Anterior cingulate cortex (tissue), 58 donors: ENCODE data around the gene EFNB1.
A peak's percentile ranks its signal among the peaks of the same experiment; 100 is the strongest.

ENCODE experiments used
- DNase-seq, 58 donors: peaks; one replicate each; lab custom pipeline; 2025; lab: John Stamatoyannopoulos, UW

The EFNB1 gene

DNA sequence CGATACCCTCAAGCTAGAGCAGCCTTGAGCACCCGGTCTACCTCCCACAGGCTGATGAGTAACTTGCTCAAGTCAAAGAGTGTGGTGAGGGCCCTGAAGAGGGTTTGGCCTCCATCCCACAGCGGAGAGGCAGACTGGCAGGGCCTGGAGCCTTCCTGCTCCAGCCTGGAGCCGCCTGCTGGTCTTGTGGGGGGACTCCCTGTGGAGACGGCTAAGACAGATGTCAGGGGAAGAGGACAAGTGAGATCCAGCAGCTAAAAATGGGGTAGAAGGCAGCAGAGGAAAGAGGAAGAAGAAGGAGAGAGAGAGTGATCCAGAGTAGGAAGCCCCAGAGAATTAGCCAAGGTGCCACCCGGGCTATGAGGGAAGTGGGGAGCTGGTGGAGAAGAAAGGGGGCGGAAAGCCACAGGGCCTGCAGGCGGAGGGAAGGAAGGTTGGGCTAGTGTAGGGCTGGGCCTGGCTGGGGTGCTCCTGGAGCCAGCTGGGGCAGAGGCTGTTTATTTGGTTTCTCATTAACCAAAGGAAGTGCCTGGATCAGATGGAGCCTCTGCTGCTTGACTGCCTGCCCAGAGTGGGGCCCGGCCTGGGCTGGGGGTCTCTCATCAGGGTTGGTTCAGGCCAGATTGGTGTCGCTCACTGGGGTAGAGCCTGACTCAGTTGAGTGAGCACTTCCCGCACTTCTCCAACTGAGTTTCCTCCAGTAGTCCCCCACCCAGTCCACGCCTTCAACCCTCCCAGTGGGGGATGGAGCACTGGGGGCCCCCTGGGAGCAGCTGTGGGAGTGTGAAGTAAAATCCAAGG is 14.2 kb downstream of the EFNB1 start:
- peak in 1 of 58 donors; percentile 14 for DNase-seq

DNA sequence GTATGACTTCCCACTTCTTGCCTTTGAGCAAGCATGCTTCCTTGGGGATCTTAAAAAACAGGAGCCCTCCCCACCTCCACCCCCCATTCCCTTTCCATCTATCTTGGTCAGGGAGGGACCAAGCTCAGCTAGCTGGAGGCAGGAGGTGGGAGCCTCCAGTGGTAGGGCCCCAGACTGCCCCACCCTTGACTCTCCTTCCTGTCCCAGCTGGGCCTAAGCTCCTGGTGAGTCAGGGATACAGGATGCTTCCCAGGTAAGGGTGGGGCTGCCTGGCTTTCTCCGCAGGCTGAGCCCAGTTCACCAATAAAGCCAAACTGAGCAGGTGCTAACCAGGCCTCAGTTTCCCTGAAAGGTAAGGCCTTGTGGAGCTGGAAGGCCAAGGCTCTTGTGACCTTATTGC is 15.2 kb downstream of the EFNB1 start:
- no peak for DNase-seq

DNA sequence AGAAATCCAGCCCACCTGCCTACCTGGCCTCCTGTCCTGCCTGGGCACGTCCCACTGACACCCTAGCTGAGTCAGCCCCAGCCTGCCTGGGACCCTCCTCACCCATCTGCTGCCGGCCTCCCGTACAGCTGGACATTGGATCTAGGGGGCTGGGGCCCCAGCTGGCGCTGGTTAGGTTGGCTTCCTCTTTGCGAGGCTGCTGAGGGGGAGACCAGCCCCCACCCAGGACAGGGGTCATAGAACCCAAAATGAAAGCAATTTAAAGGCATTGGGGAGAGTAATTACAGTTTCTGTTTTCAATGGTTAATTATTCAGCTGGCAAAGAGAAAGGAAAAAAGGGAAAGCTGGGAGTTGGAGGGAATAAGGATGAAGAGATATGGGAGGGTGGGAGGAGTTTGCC is 15.8 kb downstream of the EFNB1 start:
- no peak for DNase-seq

DNA sequence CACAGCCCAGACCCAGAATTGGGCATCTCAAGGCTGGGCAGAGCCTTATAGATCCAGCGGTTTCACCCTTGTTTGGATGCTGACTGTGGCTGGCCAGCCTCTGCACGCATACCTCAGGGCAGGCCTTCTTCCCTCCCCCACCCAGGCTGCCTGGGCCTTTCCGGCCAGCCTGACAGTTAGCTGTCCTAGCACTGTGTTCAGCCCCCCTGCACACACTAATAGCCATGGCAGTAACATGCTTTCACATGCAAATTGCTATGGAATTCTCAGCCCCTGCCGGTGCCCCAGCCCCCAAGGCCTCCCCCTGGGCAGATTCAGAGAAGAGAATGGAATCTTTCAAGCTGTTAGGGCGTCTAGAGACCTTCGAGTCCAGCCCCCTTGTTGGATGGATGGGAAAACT is 17.7 kb downstream of the EFNB1 start:
- DNase-seq: no peak

DNA sequence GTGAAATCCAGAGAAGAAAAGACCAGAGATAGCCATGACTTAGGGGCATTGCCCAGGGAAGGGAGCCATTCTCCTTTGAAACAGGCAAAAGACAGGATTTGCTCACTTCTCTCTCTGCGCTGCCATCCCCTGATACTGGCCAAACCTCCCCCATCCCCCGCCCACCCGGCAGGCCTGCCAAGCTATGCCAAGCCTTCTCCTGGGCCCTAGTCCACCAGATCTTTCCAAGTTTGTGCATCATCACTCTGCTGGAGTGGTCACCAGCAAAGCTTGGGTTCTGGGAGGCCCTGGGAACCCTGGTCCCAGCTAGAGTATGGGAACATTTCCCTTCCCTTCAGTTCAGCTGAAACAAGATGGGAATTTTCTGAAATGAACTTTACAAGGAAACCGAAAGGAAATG is 18.4 kb downstream of the EFNB1 start:
- peak in 12 of 58 donors; percentile 1 to 31 (median 8) for DNase-seq

DNA sequence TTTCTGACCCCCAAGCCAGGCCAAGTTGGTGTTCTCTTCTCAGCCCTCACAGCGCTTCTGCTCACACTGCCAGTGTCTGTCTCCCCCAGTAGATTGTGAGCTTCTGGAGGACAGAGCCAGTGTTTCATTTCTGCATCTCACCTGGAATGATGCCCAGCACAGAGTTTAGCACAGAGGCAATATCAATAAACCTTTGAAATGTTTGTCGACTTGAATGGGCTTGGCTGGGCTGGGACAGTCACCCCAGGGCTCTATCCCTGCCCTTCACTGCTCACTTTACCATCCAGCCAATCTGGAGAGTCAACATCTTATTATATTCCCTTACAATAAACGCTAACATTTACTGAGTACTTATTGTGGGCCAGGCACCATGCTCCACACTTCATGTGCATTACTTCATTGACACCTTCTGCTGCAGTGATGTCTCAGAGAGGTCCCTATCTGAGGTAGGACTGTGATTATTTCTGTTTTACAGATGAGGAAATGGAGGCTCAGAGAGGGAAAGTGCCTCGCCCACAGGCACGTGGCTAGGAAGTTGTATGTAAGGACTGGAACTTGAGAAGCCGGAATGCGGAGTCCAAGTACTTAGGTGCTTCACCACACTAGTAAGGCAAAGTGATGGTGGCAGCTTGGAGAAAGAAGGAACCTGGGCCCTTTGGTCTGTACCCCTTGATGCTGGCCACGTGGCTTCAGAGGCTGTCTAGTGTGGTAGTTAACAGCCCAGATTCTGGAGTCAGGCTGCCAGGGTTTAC is 19.5 kb downstream of the EFNB1 start:
- DNase-seq: no peak

DNA sequence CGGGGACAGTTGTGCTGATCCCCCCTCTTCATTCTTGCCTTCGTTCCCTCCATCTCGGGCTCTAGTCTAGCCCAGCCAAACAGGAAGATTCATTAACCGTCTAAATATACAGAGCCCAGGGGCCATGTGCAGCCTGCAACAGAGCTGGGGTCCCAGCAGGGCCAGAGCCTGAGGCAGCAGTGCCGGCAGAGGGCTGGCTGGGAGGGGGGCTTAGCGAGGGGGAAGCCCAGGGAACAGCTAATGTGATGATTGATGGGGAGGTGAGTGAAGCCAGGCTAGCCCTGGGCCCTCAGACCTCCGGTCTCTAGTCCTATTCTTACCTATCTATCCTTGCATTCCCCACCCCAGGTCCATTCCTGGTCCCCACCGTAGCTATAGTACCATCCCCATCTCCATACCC is 22.3 kb downstream of the EFNB1 start:
- no peak for DNase-seq

DNA sequence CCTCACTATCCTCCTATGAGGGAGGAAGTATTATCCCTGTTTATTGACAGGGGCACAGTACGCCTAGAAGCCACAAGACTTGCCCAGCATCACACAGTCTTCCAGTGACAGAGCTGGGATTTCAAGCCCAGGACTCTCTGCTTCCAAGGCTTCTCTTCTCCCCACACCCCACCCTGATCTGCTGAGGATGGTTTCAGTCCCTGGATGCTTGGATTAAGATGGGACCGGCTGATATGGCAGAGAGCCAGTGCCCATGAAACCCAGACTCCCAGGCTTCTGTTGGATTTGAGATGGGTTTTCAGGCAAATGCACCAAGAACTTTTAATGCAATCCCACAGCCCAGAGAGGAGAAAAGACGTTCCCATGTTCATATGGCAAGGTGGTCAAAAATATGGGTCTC is 23.2 kb downstream of the EFNB1 start:
- no peak for DNase-seq

DNA sequence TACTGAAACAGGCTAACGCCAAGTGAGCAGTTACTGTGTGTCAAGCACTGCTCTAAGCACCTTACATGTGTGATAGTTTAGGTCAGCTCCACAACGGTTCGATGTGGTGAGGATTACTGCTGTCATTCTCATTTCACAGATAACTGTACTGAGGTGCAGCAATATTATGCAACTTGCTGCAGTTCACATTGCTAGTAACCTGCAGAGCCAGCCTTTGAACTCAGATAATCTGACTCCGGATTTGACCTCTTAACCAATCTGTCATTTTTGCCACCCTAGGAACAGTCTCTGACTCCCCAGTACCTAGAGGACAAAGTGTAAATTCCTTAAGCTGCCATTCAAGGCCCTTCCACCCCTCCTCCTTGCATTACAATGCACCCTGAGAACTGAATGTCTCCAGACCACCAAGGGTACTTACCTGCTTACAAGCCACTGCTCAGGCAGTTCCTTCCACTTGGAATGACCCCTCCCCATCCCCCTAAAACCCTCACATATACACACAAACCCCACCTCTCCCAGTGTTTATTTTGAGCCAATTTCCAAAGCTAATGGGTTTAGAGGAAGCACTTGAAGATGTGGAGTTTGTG is 24.9 kb downstream of the EFNB1 start:
- DNase-seq: no peak

DNA sequence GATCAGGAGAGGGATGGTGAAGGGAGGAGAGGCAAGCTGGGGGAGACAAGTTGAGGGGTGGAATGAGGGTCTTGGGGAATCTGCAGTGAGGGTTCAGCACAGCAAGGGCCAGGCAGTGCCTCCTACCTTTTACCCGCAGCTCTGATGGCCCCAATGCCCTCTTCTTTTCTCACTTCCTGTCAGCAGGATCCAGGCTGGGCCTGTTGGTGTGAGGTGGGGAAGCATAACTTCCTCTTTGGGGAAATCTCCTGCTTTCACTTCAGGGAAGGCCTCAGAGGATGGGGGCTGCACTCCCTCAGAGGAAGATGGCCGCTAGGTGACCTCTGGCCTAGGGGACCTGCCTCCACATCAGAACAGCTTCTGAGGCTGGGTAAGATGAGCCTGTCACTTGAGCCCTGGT is 36.5 kb downstream of the EFNB1 start:
- no peak for DNase-seq

DNA sequence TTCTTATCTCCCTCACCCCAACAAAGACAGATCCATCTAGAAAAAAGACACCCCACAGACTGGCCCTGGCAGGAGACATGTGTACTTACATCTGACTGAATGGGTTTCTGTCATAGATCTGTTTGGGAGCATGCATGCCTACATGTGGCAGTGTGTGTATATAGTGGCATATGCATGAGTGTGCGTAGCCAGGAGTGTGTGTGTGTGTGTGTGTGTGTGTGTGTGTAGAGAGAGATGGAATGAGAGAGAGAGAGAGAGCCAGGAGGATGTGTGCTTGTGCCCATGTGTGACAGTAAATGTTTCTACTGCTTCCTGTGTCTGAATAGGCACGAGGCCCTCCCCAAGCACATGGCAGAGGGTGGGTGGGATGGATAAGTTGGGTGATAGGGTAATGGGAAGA is 37.1 kb downstream of the EFNB1 start:
- DNase-seq: no peak

DNA sequence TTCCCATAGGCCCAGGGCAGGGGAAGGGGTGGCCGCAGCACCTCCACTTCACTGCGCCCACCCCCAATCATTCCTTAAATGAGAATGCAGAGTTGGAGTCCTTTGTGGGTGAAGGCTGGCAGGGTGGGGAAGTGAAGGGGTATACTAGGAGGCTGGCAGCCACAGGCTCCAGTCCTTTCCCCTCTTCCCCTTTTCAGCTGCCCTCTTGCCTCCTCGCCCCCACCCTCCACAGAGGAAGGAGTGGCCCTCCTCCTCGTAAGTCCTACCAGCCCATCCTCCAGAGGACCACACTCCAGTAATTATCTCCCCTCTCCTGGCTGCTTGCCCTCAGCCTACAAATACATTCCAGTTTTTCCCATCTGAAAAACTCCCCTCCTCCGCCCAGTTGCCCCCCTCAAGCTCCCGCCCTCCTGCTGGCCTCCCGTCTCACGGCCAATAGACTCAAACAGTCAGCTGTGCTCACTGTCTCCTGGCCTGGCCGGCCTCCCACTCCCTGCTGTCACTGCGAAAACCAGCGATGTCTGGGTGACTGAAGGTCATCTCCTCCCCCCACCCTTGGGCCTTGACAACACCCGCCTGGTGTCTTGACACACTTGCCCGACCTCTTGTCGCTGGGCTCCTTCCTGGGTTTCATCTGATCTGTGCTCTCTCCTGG is 38.8 kb downstream of the EFNB1 start:
- DNase-seq: no peak

DNA sequence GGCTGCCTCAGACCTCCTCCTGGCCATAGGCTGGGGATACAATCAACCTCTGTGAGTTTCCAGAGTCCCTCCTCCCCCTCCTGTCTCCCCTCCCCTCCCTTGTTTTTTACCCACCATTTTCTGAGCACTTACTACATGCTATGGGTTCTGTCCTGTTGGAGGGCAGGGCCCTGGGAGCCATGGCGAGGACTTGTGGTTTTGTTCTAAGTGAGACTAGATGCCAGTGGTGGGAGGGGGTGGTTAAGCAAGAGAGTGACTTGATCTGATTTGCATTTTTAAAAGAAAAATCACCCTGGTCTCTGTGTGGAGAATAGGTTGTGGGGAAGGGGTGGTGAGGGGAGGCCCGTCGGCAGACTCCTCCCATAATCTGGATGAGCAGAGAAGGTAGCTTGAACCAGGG is 39.5 kb downstream of the EFNB1 start:
- DNase-seq: no peak

DNA sequence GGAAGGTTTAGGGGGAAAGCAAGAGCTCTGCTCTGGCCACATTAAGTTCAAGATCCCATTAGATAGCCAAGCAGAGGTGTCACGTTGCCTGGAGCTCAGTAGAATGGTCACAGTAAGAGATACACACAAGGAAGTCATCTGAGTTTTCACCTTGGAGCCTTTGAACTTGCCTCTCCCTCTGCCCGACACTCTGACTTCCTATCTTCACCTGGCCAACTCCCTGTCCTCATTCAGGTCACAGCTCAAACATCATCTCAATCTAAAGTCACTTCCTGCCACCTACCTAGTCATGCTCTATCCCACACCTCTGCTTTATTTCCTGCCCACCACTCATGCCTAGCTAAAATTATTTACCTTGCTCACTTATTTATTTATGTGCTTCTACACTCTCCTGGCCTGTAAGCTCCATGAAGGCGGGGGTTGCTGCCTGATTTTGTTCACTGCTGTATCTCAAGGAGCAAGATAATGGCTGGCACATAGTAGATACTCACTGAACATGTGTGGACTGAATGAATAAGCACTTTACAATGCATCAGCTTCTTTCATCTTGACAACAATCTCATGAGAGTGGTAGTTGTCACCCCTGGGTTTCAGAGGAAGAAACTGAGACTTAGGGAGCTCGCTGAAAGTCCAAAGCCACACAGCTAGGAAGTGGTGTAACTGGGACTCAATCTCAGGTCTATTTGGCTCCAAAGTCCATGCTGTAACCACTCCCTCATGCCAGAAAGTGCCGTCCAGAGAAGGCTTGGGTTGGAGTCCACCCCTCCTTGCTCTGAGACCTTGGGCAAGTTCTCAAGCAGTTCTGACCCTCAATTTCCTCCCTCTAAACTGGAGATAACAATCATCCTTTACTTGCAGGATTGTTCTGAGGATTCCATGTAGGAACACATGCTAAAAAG is 40.3 kb downstream of the EFNB1 start:
- no peak for DNase-seq

DNA sequence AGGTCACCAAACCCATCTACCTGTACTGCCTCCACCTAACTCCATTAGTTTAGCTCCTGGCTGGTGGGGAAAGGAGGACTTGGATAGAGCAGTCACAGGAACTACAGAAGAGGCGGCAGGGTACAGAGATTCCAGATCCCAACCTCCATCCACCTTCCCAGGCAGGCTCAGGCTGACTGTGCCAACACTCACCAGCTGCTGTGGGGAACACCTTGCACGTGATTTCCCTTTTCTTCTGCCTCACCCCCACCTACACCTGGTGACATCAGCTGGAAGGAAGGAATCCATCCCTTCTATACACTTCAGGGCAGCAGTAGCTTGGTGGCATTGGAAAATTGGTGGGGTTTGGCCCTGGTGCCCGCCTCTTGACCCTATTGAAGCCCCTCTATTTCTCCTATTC is 41.5 kb downstream of the EFNB1 start:
- DNase-seq: no peak

DNA sequence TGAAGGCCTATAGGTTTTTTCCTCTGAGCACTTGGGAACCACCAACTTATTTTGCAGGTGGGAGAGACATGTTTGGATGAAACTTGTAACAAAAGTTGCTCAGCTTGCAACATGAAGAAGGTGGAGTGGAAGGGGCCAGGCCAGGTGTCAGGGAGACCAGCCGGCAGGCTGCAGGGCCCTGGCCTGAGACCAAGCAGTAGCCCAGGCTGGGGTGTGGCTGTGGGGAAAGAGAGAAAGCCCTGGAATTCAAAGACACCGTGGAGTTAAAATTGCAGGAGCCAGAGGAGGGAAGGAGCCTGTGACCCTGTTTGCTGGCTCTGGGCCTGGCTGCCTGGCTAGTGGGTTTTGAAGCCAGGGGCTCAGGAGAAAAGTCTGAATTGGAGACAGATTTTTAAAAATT is 43.4 kb downstream of the EFNB1 start:
- no peak for DNase-seq

DNA sequence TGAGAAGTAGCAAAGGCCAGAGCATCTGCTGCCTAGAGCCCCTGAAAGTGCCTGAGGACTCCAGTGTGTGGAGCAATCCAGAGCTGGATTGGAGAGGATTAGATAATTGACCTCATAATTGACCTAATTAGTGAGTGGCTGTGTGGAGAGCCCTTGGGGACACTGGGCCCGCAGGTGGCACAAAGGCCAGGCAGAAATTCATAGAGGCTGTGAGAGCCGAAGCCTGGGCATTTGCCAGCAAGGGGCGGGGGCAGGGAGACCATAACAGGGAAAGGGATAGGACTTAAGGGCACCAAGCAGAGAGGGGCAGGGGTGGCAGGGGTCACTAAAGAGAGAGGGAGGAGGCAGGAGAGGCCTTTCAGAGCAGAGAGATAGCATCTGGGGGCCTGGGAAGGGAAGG is 45.3 kb downstream of the EFNB1 start:
- no peak for DNase-seq

DNA sequence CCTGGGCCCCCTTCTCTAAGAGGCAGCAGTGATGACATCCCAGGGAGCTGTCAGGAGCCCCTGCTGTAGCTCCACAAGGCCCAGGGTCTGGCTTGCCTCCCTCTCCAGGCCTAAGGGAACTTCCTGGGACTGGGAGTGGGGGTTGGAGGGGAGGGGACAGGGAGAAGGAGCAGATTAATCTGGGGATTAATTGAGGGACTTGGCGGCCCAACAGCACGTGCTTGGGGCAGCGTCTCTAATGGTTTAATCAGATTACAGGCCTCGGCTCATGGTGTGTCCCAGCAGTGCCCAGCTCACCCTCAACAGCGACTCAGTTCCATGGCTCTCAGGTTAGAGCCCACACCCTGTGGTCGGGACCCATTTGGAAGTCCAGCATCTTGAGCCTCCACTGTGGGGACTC is 47.9 kb downstream of the EFNB1 start:
- no peak for DNase-seq

DNA sequence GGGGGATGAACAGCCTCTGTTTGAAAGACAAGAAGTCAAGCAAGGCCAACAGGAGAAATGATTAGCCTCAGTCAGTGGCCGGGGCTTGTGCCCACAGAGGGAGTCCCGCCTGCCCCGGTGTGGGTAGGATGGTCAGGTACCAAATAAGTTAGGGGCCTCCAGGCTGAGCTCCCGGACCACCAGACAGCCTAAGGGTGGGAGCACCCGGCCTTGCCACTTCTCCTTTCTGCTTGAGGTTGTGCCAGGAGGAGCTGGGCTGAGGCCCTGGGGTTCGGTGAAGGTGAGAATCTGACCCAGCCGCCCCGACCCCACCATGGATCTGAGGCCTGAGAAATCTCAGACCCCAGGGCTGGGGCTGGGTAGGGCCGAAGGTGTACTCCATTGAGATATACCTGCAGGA is 48.8 kb downstream of the EFNB1 start:
- DNase-seq: no peak

DNA sequence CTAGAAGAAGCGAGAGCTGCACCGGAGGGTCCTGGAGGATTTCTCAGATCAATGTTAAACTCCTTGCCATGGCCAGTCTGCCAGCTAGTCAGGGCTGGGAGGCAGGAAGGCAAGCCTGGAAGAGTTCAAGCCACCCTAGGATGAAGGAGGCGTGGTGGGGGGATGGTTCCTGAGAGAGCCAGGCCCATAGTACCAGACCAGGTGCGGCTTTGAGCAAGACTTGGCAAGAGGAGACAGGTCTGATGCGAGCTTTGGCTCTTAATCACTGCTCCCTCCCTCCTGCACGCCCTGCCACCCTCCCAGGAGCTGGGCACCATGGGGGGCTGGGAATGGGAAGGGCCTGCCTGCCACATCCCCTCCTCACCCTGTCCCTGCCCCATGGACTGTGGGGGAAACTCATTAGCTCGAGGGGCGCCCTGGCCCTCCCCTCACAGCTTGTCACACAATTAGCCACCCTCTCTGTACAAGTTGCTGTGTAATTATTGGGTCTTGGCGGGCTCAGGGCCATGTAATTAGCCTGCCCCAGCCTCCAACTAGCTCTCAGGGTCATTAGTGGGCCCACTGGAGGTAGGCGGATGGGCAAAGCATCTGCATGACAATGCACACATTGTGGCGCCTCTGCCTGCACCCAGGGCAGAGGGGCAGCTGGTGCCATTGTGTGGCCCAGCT is 50.3 kb downstream of the EFNB1 start:
- DNase-seq: no peak
